Karpas-422 (cell line): ENCODE measurements around the gene BACE1-AS. TPM values are rescaled to one million over a fixed set of nuclear protein-coding genes. Genes with fewer than 3 reads are reported as not detected.

ENCODE experiments used
- DNase-seq: peaks from one replicate; pipeline ENCODE4 v3.0.0-alpha.2; 2015
- H2AFZ ChIP-seq: fragments of 200-600 bp; sonication (generic); 2 replicates; pipeline ENCODE4 v1.6.1; 2014; ENCODE audit warnings: antibody characterized with exemption, low read length, mixed read lengths
- H3K27ac ChIP-seq: fragments of 200-600 bp; sonication (generic); 2 replicates; pipeline ENCODE4 v1.5.1; 2014; ENCODE audit warnings: mild to moderate bottlenecking, low read length, moderate library complexity
- H3K27me3 ChIP-seq: fragments of 200-600 bp; sonication (generic); 2 replicates; pipeline ENCODE4 v1.6.1; 2014; ENCODE audit warnings: low read length, mixed read lengths
- H3K36me3 ChIP-seq: fragments of 200-600 bp; sonication (generic); 2 replicates; pipeline ENCODE4 v1.6.1; 2014; ENCODE audit warnings: low read length, mixed read lengths; ENCODE audit not compliant: insufficient read depth
- H3K4me1 ChIP-seq: fragments of 200-600 bp; sonication (generic); 2 replicates; pipeline ENCODE4 v1.6.1; 2014; ENCODE audit warnings: mild to moderate bottlenecking, low read length, mixed read lengths
- H3K4me2 ChIP-seq: fragments of 200-600 bp; sonication (generic); 2 replicates; pipeline ENCODE4 v1.6.1; 2014; ENCODE audit warnings: low read length, low read depth, mild to moderate bottlenecking; ENCODE audit not compliant: poor library complexity, severe bottlenecking
- H3K4me3 ChIP-seq: fragments of 200-600 bp; sonication (generic); 2 replicates; pipeline ENCODE4 v1.5.1; 2014; ENCODE audit warnings: mild to moderate bottlenecking, antibody characterized with exemption, low read length, mixed read lengths
- H3K79me2 ChIP-seq: fragments of 200-600 bp; sonication (generic); 2 replicates; pipeline ENCODE4 v1.6.1; 2014; ENCODE audit warnings: mild to moderate bottlenecking, low read length, mixed read lengths
- H3K9ac ChIP-seq: fragments of 200-600 bp; sonication (generic); 2 replicates; pipeline ENCODE4 v1.6.0; 2014; ENCODE audit warnings: low read length
- H3K9me2 ChIP-seq: fragments of 200-600 bp; sonication (generic), shearing (Covaris generic); replicated peaks from 2 replicates; pipeline ENCODE4 v1.6.0; 2014; ENCODE audit warnings: mild to moderate bottlenecking, low read length, moderate library complexity; ENCODE audit not compliant: insufficient read depth
- H3K9me3 ChIP-seq: fragments of 300-700, 200-600 bp; sonication (generic); 2 replicates; pipeline ENCODE4 v1.6.1; 2014; ENCODE audit warnings: low read length, mixed read lengths
- H4K20me1 ChIP-seq: fragments of 200-600 bp; sonication (generic); 2 replicates; pipeline ENCODE4 v1.6.1; 2014; ENCODE audit warnings: mild to moderate bottlenecking, antibody characterized with exemption, low read length, low read depth; ENCODE audit not compliant: insufficient read depth
- small RNA-seq: library from RNA; depleted of rRNA; stranded (forward); fragments of <200 nt; gene quantifications from one replicate; pipeline ENCODE3, GENCODE V24; 2014
- total RNA-seq: library from RNA; depleted of rRNA; stranded (reverse); fragments of >200 nt; shearing (Covaris generic); gene quantifications from 2 replicates; pipeline ENCODE4 v1.2.3, GENCODE V29; 2014; ENCODE audit warnings: low replicate concordance; rRNA removed

BACE1-AS gene
- total RNA-seq, 1 experiment from 2014 or later = 2.9 TPM

DNA sequence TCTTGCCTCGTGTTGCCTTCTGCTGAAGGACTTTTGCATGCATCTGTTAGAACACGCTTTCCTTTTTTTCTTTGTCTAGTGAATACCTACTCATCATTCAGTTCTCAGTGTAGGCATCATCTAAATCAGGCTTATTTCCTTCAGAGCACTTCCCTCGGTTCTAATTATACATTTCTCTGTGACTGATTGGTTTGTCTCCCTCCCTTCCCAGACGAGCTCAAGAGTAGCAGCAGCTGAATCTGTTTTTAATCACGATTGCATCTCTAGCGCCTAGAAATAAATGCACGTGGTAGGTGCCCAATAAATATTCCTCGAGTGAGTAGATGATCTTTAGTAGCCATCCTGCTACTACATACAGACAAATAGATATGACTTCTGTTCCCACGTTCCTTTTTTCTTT lies 42.8 kb downstream of the BACE1-AS start:
- no peak for DNase-seq
- Histone ChIP-seq H3K27ac (no peak overlapping the region), H3K9me2 (no peaks in the 10 kb centered on the region), H3K9me3 (no peaks in the 10 kb centered on the region), H3K36me3 (no peaks in the 10 kb centered on the region), H2AFZ (no peak overlapping the region), H3K4me3 (no peak overlapping the region), H4K20me1 (no peaks in the 10 kb centered on the region), H3K9ac (no peak overlapping the region), H3K27me3 (no peaks in the 10 kb centered on the region), H3K4me1 (peaks cover 8% of the 10 kb centered on the region), H3K79me2 (peaks cover 9% of the 10 kb centered on the region), H3K4me2 (no peak overlapping the region)

DNA sequence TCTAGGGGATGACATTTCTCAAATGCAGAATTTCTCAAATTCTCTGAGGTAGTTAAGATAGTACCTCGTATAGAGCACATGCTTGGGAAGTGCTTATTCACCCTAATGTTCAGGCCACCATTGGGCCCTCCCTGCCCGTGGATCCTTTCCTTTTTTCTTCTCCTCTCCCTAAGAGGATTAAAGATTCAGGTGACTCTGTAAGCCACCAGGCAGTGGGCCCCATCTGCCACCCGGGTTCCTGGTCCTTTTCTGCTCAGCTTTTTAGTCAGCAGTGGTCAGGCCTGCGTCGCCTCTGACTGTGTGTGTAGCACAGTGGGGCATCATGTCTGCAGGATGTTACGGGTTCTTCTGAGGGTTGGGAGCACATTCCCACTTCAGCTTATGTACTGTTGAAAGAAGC lies 43.8 kb downstream of the BACE1-AS start:
- no peak for DNase-seq
- Histone ChIP-seq H3K36me3 (no peaks in the 10 kb centered on the region), H4K20me1 (no peaks in the 10 kb centered on the region), H3K4me2 (no peak overlapping the region), H3K9ac (no peak overlapping the region), H3K27ac (no peak overlapping the region), H3K9me3 (no peaks in the 10 kb centered on the region), H3K4me1 (no peaks in the 10 kb centered on the region), H3K79me2 (peaks cover 3% of the 10 kb centered on the region; the same call in 1 of the 2 replicates), H3K27me3 (no peaks in the 10 kb centered on the region), H3K4me3 (no peak overlapping the region), H3K9me2 (no peaks in the 10 kb centered on the region), H2AFZ (no peak overlapping the region)

DNA sequence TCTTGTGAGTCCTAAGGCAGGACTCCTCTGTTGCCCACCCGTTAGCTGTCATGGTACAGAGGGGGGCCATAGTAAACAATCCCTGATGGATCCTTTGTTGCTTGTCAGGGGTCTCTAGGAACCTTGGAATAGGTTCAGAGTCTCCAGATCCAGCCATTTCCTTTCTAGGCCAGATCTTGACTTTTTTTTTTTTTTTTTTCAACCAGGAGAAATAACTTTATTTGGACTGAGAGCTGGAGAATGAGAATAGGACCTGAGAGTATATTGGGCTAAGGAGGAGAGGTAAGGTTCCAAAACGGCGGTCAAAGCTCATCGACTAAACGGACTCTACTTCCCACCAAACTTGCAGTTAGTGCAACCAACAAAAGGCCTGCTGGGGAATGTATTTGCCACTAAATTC lies 44.3 kb downstream of the BACE1-AS start:
- H3K9me2 ChIP-seq = no peaks in the 10 kb centered on the region
- no peaks in the 10 kb centered on the region for H3K36me3 ChIP-seq
- no peaks in the 10 kb centered on the region for H3K79me2 ChIP-seq
- no peaks in the 10 kb centered on the region for H4K20me1 ChIP-seq
- no peak overlapping the region for H3K4me3 ChIP-seq
- H3K4me2 ChIP-seq = no peak overlapping the region
- no peak overlapping the region for H3K9ac ChIP-seq
- H3K27ac ChIP-seq = no peak overlapping the region
- H2AFZ ChIP-seq = no peak overlapping the region
- H3K27me3 ChIP-seq = no peaks in the 10 kb centered on the region
- no peak for DNase-seq
- no peaks in the 10 kb centered on the region for H3K9me3 ChIP-seq
- no peaks in the 10 kb centered on the region for H3K4me1 ChIP-seq

DNA sequence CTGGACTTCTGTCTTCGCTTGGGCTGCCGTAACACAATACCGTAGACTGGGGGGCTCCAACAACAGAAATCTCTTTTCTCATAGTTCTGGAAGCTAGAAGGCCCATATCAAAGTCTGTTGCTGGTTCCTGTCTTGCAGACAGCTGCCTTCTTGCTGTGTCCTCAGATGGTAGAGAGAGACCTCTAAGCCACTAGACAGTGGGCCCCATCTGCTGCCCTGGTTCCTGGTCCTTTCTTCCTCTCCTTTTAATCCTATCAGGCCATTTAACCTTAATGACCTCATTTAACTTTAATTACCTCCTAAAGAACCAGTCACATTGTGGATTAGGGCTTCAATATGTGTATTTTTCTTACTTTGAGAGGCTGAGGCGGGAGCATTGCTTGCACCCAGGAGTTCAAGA lies 45.9 kb downstream of the BACE1-AS start:
- Histone ChIP-seq H3K27me3 (no peaks in the 10 kb centered on the region), H3K36me3 (no peaks in the 10 kb centered on the region), H4K20me1 (no peaks in the 10 kb centered on the region), H3K4me2 (no peak overlapping the region), H3K27ac (no peak overlapping the region), H3K79me2 (no peaks in the 10 kb centered on the region), H3K9me2 (no peaks in the 10 kb centered on the region), H2AFZ (no peak overlapping the region), H3K4me3 (no peak overlapping the region), H3K9ac (no peak overlapping the region), H3K9me3 (no peaks in the 10 kb centered on the region), H3K4me1 (no peaks in the 10 kb centered on the region)
- no peak for DNase-seq

Small RNA genes within 50 kb of the gene (small RNA-seq; reads per million reads assigned to genes)
- not detected for gene RF00564

Other genes starting within 250 kb of the BACE1-AS start
- gene SIK3, start 192.9 kb upstream of the BACE1-AS start, total RNA-seq = 4.1 TPM in 2 replicates
- gene PAFAH1B2, start 147.1 kb upstream of the BACE1-AS start, total RNA-seq = 16.8 and 20.6 TPM in 2 replicates
- 18.6 and 30.6 TPM in 2 replicates for gene SIDT2, start 112.6 kb upstream of the BACE1-AS start, total RNA-seq
- gene TAGLN, start 92.0 kb upstream of the BACE1-AS start, total RNA-seq = 3.3 TPM in 2 replicates
- gene PCSK7, start 59.3 kb upstream of the BACE1-AS start, total RNA-seq = 14.3 and 33.7 TPM in 2 replicates
- 7.0 and 10.1 TPM in 2 replicates for gene RNF214, start 58.7 kb upstream of the BACE1-AS start, total RNA-seq
- gene BACE1, start 24.9 kb downstream of the BACE1-AS start, total RNA-seq = not detected in 2 replicates
- gene CEP164, start 36.5 kb downstream of the BACE1-AS start, total RNA-seq = 13.3 and 24.0 TPM in 2 replicates